ENCODE data around the gene TSHZ2.

The TSHZ2 gene

DNA sequence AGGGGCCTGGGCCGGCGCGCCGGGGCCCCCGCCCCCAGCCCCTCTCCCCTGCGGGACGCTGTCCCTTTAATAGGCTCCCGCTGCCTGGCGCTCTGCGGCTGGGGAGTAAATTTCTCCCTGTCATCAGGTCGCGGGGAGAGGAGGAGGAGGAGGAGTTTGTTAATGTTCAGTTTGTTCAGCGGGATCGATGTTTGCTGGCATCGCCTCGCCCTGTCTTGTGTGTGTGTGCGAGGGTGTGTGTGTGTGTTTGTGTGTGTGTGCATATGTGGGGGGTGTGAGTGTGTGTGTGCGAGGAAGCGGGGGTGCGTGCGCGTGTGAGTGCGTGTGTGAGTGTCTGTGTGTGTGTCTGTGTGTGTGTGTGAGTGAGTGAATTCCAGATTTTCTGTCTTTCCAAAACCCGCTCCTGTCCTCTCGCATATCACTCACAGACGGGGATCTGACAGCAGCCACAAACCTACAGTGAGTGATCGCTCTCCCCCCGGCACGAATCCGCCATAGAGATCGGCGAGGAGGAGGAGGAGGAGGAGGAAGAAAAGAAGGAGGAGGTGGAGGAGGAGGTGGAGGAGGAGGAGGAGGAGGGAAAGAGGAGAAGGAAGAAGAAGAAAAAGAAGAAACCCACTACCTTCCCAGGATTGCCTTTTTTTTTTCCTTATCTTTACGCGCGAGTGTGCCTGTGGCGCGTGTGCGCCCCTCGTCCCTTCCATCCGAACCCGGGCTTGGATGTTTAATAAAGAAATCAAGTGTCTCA lies at the start of gene TSHZ2:
TSHZ2 (plus strand) TSS at position 169 of the 748 bp plus-strand sequence. CDS start 936 bp downstream, outside the sequence.
- peak; percentile 69 for DNase-seq (ENCODE audit: low read depth, low spot score)

DNA sequence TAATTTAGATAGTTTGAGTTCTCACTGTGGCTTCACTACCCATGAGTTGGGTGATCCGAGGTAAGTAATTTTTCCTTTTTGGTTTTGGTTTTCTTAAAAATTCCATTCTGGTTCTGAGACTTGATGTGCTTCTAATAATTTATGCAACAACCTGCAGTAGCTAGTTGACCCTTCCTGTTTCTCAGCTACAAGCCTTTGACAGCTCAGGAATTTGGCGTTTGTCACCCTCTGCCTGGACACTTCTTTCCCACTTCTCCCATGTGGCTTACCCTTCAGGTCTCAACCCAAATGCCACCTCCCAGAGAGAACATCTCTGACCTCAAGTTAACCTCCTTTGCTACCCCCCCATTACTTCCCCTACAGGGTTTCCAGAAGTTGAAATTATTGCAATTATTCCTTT lies 49.7 kb upstream of the TSHZ2 start:
- peak; percentile 43 for DNase-seq (ENCODE audit: low read depth, low spot score)

- peak; percentile 97 for DNase-seq (ENCODE audit: low read depth, low spot score)
Measured at GRCh38 chr20:52923123-52923937, 48.8 kb upstream of the TSHZ2 start.

DNA sequence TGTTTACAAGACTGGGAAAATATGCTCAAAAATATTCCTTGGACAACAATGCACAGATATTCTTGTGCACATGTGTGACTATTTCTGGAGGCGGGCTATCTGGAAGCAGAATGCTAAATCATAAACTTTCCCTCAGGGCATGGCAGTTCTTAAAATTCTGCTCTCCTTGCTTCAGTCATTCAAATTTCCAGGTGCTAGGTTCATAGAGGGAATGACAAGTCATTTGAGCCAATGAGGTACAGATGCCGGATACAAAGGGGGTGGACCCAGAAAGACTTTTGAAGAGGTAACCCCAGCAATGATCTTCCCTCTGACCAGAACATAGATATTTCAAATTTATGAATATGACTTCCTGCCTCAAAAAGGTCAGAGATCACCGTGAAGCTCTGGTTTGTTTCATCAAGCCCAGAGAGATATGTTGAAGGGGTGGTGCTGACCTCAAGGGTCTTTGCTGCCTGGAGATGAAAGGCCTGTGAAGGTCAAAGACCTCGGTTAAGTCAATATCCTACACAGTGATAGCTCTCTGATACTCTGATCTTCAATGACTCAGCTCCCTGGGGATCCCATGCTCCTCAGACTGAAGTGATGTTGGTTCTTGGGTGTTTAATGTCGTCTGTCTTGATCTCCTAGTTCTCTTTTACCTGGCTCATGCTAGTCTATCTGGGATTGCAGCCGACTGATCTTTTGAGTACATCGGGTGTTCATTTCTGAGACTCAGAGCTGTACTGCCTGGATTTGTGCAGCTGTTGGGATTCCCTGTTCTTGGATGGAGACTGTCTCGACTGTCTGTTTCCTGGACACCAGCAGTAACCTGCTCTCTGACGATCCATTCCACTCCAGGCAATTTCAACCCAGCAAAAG lies 47.5 kb upstream of the TSHZ2 start:
- no peak for DNase-seq (ENCODE audit: low read depth, low spot score)

DNA sequence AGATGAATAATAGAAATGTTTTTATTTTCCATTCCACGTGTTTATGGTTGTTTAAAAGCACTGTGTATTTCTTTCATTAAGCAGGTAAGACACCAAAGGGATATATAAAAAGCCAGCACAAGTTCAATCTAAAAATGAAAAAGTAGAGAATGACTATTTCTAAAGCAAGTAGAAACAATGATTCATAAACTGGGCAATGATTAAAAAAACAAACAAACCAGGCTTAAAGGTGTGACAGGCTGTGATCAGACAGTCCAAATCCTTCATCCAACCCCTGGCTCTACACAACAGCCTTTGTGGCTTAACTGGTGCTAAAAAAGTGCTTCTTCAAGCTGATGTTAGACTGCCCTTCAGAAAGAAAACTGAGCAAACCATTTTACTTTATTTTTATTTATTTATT lies 45.7 kb upstream of the TSHZ2 start:
- no peak for DNase-seq (ENCODE audit: low read depth, low spot score)

DNA sequence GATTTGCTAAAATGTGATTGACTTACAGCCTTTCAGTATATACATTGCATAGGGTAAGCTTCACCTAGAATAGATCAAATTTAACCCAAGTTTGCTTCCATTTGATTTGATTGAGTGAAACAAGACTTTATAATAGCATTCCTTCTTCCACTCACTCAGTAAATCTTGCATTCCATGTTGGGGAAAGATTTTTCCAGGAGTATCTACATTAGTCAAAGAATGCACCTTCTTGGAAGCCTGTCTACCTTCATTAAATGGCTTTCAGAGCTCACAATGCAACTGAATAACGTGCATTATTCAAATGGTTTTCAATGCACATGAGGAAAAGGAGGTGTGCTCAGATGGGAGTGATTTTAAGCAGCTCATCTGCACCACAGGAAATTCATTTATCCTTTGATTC lies 38.3 kb upstream of the TSHZ2 start:
- DNase-seq (ENCODE audit: low read depth, low spot score): no peak

GRCh38 chr20:52936351-52937340 lies 35.5 kb upstream of the TSHZ2 start:
- DNase-seq (ENCODE audit: low read depth, low spot score): no peak

- DNase-seq (ENCODE audit: low read depth, low spot score): peak; percentile 41
Measured at GRCh38 chr20:52937591-52938100, 34.5 kb upstream of the TSHZ2 start.

DNA sequence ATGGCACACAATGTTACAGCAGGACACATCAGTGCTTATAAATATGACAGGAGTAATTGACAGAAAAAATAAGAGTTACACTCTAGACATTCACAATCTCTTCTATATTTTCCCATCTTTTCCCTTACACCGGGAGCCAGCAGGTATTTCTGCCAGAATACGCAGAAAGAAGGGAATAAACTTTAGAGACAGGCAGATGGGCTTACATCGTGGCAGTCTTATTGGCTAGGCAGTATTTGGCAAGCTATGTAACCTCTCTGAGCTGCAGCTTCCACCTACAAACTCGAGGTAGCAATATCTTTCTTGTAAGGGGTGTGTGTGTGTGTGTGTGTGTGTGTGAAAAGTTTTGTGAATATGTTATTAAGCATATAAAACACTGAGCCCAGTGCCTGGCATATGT lies 33.0 kb upstream of the TSHZ2 start:
- no peak for DNase-seq (ENCODE audit: low read depth, low spot score)

GRCh38 chr20:52941808-52942207 lies 30.4 kb upstream of the TSHZ2 start:
- no peak for DNase-seq (ENCODE audit: low read depth, low spot score)

DNA sequence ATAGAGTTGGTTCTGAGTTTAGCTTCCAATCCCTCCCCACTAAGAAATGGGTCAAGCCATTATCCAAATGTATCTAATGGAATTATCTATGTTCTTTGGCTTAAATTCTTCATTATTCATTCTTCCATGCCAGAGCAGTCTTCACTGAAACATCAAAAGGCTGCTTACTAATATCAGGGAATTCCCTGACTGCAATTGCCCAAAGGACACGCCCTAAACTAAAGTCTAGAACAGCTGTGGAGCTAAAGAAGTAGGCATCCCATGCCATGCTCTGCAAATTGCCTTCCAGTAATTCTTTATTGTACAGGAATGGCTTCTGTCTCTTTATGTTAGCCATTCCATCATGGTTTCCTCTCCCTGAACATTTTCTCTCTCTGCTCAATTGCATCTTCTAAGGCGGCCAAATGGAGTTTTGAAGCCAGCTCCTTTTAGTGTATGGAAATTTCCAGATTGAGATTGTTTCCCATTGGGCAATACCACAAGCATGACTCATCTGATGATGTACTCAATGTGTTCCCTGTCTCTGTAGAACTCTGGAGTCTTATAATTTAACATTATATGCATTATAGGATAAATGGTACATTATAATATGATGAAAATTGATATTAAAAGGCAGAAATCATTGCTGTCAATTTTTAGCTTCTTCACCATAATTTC lies 28.8 kb upstream of the TSHZ2 start:
- peak; percentile 46 for DNase-seq (ENCODE audit: low read depth, low spot score)

- DNase-seq (ENCODE audit: low read depth, low spot score): no peak
Measured at GRCh38 chr20:52945268-52945667, 26.9 kb upstream of the TSHZ2 start.

DNA sequence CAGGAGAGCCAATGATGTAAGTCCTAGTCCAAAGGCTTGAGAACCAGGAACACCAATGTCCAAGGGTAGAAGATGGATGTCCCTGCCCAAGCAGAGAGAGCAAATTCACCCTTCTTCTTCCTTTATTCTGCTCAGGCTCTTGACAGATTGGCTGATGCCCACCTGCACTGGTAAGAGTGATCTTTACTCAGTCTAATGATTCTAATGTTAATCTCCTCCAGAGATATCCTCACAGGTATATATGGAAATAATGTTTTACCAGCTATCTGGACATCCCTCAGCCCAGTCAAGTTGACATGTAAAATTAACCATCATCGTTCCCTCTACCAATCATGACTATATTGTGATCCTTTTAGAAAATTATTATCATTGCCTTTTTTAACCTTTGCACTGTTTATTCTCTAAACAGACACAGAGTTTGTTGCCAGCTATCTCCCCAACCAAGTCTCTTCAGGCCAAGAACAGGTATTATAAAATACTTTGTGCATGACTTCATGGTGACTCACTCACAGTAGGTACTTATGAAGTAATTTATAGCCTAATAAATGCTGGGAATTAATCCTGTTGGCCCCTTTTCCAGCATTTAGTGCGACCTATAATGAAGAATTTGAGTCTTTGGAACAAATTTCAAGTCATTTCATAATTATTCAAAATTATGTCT lies 26.2 kb upstream of the TSHZ2 start:
- peak; percentile 20 for DNase-seq (ENCODE audit: low read depth, low spot score)

DNA sequence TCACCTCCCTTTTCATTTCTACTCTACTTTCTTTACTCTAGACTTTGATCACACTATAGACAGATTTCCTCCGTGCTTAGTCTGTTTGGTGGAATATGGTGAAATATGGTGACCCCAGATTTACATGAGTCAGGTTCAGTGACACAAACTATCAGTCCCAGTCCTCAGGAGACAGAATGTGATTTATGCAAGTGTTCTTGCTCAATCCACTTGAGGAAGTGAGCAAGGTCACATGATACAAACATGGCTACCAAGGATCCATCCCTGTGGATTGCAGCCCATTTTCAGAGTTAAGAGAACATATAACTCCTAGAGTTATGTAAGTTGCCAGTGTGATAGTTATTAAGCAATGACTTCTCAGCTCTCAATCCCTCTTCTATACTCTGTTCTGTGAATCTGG lies 23.7 kb upstream of the TSHZ2 start:
- DNase-seq (ENCODE audit: low read depth, low spot score): no peak

DNA sequence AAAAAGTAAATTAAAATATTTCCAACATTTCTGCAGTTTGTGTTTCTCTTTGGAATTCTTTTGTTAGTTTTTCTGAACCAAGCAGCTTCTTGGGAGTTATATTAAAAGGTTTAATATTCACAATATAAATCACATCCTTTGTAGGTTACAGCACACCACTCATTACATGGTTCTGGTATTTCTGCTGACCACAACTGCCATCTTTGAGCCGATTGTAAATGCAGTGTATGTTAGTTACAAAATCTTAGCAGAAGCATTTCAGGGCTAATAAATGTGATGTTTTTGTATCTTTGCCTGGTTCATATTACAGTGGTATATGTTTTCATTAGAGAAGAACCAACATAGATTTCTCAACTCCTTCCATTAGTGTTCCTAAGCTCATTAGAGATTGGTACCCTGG lies 19.1 kb upstream of the TSHZ2 start:
- DNase-seq (ENCODE audit: low read depth, low spot score): no peak

GRCh38 chr20:52954849-52955248 lies 17.3 kb upstream of the TSHZ2 start:
- no peak for DNase-seq (ENCODE audit: low read depth, low spot score)

DNA sequence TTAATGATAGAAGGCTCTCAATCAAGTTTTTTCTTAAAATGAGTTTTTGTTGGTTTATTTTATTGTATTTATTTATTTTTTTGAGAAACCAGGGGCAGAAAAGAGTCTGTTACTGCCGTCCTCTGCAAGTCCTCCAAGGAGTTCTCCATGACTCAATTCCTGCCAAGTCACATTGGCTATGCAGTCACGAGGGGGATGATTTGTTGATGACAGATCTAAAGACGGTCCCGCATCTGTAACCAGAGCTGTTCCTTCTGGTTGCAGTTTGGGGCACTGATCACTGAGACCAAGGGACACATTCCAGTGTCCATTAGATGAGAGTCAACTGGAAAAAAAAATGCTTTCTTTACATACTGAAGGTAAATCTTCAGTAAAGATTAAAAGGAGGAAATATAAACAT lies 13.9 kb upstream of the TSHZ2 start:
- no peak for DNase-seq (ENCODE audit: low read depth, low spot score)

DNA sequence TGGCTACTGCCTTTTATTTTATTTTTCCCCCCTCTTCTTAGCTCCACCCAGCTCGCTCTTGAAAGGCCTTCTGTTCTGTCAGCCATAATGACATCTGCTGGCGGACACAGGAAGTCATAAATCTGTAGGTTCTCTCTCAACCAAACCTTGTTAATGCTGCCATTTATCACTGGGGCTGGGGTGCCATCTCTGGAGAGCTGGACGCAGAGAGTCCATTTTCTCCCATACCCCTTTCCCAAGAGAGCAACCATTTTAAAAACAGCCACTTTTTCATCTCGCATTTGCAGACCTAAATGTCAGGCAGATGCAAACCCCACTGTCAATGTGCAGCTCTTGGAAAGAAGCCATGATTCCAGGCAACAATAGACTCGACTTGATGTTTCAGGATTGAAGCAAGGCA lies 13.0 kb upstream of the TSHZ2 start:
- DNase-seq (ENCODE audit: low read depth, low spot score): peak; percentile 11

DNA sequence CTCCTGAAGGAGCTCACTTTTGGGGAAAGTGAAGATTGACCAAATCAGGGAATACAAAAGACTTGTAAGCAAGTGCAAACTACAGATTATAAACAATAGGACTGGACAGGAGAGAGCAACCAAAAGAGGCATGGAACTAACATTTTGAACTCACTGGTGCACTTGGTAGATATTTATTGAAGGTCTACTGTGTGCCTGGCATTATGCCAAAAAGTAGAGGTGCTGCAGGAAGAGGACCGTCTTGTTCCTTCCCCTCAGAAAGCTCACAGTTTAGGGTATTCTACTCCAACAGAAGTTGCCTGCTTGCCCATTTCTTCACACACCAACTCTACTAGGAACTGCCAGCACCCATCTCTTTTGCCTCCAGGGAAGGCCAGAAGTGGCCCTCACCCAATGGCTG lies 10.0 kb upstream of the TSHZ2 start:
- no peak for DNase-seq (ENCODE audit: low read depth, low spot score)

GRCh38 chr20:52963131-52963530 lies 9.0 kb upstream of the TSHZ2 start:
- no peak for DNase-seq (ENCODE audit: low read depth, low spot score)

Data from astrocyte of the hippocampus (primary cell).